C4-2B (cell line): ENCODE measurements around the gene LRP11.
A peak's percentile ranks its signal among the peaks of the same experiment; 100 is the strongest.
"Not testable (repeated sequence)": the region's sequence is repeated elsewhere in the genome, so short reads cannot be mapped to it uniquely, and the experiment has no call there.

ENCODE experiments used
- H3K27ac ChIP-seq: fragments of 450-650 bp; 2 replicates; pipeline ENCODE4 v1.5.1; 2017
- ZFX ChIP-seq: fragments of 450-650 bp; IDR thresholded peaks from 2 replicates; pipeline ENCODE4 v1.6.1; 2017
- TF ChIP-seq, protein P1 (sequence below): fragments of 450-650 bp; conservative IDR thresholded peaks from 2 replicates; pipeline ENCODE4 v1.5.1; 2017; ENCODE audit warnings: mild to moderate bottlenecking

LRP11 gene

DNA sequence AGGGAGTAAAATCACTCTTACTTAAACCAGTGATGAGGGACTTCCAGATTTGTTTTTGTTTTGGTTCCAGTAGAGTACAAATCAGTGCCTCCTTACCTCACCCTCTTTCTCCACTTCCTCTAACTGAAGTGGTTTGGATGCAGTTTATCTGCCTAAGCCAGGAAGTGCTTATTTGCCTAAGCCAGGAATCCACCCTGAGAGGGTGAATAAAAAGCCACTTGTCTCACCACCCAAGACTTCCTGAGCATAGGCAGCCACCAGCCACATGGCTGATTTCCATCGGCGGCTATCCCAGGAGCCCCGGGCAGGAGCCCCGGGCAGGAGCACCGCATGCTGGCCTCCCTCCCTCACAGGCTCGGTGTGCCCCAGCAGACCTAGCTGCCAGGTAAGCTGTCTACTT lies 12.0 kb downstream of the LRP11 start:
- TF ChIP-seq ZFX, result no peak
- TF ChIP-seq, protein P1, sequence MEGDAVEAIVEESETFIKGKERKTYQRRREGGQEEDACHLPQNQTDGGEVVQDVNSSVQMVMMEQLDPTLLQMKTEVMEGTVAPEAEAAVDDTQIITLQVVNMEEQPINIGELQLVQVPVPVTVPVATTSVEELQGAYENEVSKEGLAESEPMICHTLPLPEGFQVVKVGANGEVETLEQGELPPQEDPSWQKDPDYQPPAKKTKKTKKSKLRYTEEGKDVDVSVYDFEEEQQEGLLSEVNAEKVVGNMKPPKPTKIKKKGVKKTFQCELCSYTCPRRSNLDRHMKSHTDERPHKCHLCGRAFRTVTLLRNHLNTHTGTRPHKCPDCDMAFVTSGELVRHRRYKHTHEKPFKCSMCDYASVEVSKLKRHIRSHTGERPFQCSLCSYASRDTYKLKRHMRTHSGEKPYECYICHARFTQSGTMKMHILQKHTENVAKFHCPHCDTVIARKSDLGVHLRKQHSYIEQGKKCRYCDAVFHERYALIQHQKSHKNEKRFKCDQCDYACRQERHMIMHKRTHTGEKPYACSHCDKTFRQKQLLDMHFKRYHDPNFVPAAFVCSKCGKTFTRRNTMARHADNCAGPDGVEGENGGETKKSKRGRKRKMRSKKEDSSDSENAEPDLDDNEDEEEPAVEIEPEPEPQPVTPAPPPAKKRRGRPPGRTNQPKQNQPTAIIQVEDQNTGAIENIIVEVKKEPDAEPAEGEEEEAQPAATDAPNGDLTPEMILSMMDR, result no peak
- H3K27ac ChIP-seq, result no peak overlapping the region

- no peak overlapping the region for H3K27ac ChIP-seq
These were observed 12.6 kb downstream of the LRP11 start for GRCh38 chr6:149851461-149852110.

DNA sequence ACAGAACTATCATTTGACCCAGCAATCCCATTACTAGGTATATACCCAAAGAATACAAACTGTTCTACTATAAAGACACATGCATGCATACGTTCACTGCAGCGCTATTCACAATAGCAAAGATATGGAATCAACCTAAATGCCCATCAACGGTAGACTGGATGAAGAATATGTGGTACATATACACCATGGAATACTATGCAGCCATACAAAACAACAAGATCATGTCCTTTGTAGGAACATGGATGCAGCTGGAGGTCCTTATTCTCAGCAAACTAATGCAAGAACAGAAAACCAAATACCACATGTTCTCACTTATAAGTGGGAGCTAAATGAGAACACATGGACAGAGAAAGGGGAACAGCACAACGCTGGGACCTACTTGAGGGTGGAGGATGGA lies 15.8 kb downstream of the LRP11 start:
- not testable (repeated sequence) for H3K27ac ChIP-seq

More at GRCh38 chr6:149851461-149852110, 12.6 kb downstream of the LRP11 start:
- TF ChIP-seq ZFX, result no peak
- TF ChIP-seq, protein P1, result no peak

- no peak overlapping the region; the same call in 1 of the 2 replicates for H3K27ac ChIP-seq
- TF ChIP-seq, protein P1, result no peak
- no peak for TF ChIP-seq ZFX
These were observed 16.3 kb downstream of the LRP11 start for GRCh38 chr6:149847939-149848267.

- peak overlapping the region; percentile 4; the same call in 1 of the 2 replicates for H3K27ac ChIP-seq
- TF ChIP-seq ZFX, result no peak
- TF ChIP-seq, protein P1, result no peak
These were observed 17.8 kb downstream of the LRP11 start for GRCh38 chr6:149846321-149846720.

DNA sequence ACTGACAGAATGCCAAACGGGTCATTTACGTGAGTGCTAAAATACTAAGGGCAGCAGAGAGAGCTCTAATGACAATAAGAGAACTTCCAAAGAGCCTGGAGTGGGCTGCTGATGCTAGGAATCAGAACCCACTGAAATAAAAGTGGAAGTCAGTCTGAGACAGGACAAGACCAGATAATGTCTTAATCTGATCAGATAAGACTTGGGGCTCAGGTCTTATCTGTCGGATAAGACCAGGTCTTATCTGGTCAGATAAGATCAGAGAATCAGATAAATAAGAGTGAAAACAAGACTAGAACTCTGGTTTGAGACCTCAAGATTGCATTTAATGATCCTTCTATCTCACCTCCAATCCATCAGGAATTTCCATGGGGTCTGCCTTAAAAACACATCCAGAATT lies 18.6 kb downstream of the LRP11 start:
- no peak overlapping the region for H3K27ac ChIP-seq
- TF ChIP-seq, protein P1, result no peak
- no peak for TF ChIP-seq ZFX

DNA sequence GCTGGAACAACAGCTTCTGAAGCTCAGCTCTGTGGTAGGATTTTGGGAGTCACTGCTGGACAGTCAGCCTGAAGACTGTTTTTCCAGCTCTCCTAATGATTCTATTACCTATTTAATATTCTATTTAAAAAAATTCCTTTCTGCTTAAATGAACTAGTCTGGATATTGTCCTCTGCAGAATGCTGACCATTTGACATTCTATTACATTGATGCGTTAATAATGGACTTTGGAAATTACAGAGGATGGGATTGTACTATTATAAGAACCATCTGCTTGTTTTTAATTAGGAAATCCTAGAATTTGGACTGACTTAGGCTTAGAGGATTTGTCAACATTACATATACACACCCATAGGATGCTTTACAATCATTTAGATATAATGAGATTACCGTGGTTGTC lies 19.7 kb downstream of the LRP11 start:
- TF ChIP-seq ZFX, result no peak
- TF ChIP-seq, protein P1, result no peak
- H3K27ac ChIP-seq, result no peak overlapping the region

DNA sequence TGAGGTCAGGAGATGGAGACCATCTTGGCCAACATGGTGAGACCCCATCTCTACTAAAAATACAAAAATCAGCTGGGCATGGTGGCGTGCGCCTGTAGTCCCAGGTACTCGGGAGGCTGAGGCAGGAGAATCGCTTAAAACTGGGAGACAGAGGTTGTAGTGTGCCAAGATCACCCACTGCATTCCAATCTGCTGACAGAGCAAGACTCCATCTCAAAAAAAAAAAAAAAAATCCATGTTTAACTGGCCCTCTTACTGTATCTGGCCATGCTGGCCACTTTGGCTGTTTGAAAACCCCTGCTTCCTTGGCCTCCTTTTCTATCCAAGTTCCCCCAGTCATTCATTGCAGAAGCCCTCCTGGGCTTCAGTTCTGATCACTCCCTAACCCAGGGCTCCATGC lies 20.1 kb downstream of the LRP11 start:
- not testable (repeated sequence) for H3K27ac ChIP-seq
